ENCODE data around the gene KHDRBS2.

The KHDRBS2 gene

DNA sequence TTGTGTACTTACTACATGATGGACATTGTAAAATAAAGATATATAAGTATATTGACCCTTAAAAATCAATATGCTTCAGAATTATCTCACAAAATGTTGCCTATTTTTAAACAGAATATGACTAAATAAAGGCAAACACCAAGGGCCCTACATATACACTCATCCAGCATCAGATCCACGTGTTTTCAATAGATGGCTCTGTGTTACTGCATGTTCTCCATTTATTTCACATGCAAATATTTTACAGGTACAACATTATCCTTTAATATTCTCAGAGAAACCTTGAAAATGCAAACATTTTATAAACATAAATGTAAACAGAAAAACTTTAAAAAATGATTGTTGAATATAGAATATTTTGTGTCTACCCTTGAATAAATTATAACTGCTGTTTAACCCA is 2.9 kb upstream of the KHDRBS2 start:
- TF ChIP-seq CTCF (IDR thresholded peaks at IDR 0.05; ENCODE audit: low read depth, low read length, missing control alignments): no peak
- no peak for DNase-seq (ENCODE audit: extremely low read depth, low read depth)
- no peak overlapping the region for H3K4me3 ChIP-seq (replicated peaks; ENCODE audit: low read depth, low read length)

- H3K4me3 ChIP-seq (replicated peaks; ENCODE audit: low read depth, low read length): no peak overlapping the region
- DNase-seq (ENCODE audit: extremely low read depth, low read depth): no peak
- no peak for TF ChIP-seq CTCF (IDR thresholded peaks at IDR 0.05; ENCODE audit: low read depth, low read length, missing control alignments)
These were observed 2.5 kb upstream of the KHDRBS2 start for GRCh38 chr6:62288562-62288961.

DNA sequence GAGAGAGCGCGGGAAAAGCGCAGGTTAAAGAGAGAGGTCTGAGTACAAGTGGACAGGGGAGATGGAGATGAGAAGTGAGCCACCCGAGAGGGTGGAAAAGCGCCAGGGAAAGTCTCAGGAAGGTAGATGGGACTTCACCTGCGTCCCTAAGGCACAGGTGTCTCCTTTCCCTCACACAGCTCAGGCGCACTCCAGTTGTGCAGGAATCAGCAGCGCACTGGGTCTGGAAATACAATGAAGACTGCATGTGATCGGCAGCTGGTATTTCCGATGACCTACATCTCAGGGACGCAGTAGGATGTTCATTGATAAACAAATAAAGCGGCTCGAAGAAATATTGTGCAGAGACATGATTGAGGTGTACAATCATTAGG is 432 bp upstream of the KHDRBS2 start:
- TF ChIP-seq CTCF (IDR thresholded peaks at IDR 0.05; ENCODE audit: low read depth, low read length, missing control alignments): no peak
- H3K4me3 ChIP-seq (replicated peaks; ENCODE audit: low read depth, low read length): no peak overlapping the region
- no peak for DNase-seq (ENCODE audit: extremely low read depth, low read depth)

GRCh38 chr6:62284725-62285124 is 1.3 kb downstream of the KHDRBS2 start:
- TF ChIP-seq CTCF (IDR thresholded peaks at IDR 0.05; ENCODE audit: low read depth, low read length, missing control alignments): no peak
- no peak for DNase-seq (ENCODE audit: extremely low read depth, low read depth)
- no peak overlapping the region for H3K4me3 ChIP-seq (replicated peaks; ENCODE audit: low read depth, low read length)

- peak; percentile 0 for DNase-seq (ENCODE audit: extremely low read depth, low read depth)
- H3K4me3 ChIP-seq (replicated peaks; ENCODE audit: low read depth, low read length): no peak overlapping the region
- peak; percentile 6 for TF ChIP-seq CTCF (IDR thresholded peaks at IDR 0.05; ENCODE audit: low read depth, low read length, missing control alignments)
These were observed 2.1 kb downstream of the KHDRBS2 start for GRCh38 chr6:62283796-62284411.

DNA sequence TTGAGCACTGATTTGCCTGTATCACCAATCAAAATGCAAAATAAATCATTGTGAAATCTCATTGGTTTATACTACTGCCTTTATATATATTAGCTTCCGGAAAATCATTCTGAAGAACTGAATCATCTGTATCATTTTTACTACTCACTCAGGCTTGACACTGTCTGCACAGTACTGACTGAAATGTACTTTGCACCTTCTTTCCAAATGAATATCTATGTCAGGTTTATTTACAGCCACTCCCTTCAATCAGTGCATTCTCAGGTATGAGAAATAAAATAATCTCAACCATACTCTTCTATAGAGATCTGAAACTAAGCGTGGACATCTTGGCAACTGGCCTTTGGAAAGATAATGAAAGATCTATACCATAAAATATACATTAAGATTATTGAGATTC is 2.7 kb downstream of the KHDRBS2 start:
- H3K4me3 ChIP-seq (replicated peaks; ENCODE audit: low read depth, low read length): no peak overlapping the region
- no peak for TF ChIP-seq CTCF (IDR thresholded peaks at IDR 0.05; ENCODE audit: low read depth, low read length, missing control alignments)
- no peak for DNase-seq (ENCODE audit: extremely low read depth, low read depth)

DNA sequence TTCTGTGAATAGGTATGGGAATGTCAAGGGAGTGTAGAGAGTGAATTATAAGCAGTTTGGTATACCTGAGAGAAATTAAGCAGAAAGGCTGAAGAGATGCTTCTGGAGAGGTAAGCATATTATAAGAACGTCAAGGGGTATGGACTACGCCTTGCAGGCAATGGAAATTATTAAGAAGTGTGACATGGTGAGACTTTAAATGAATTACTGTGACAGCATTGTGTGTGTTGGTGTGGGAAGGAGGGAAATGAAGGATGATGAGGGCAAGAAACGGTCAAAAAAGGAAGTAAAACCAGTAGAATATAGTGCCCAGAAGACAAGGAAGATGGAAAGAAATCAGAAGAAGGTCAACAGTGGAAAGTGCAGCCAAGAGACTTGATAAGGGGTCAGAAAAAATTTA is 5.9 kb downstream of the KHDRBS2 start:
- H3K4me3 ChIP-seq (replicated peaks; ENCODE audit: low read depth, low read length): no peak overlapping the region
- TF ChIP-seq CTCF (IDR thresholded peaks at IDR 0.05; ENCODE audit: low read depth, low read length, missing control alignments): no peak
- DNase-seq (ENCODE audit: extremely low read depth, low read depth): no peak

Measured in HFF-Myc (cell line).